HCT116 (cell line): Measurements from ENCODE around the gene CAGE1. TPM values are rescaled to one million over a fixed set of nuclear protein-coding genes. Genes with fewer than 3 reads are reported as not detected.

Experiments
- ATAC-seq: fragments of 200-7000 bp; cut with Tn5 transposase; 2 replicates; pipeline ENCODE4 v1.9.1; 2020; ENCODE audit warnings: mild to moderate bottlenecking, moderate library complexity
- BruUV-seq: library from RNA; stranded (reverse); fragments of 400-500 nt; replicated peaks from 2 replicates; lab custom pipeline; 2021; lab: Mats Ljungman, UMichigan
- CTCF ChIA-PET: fragments of 300-600 bp; sonication (Branson Sonifier 250); formaldehyde crosslinking; loops from one replicate; lab custom pipeline; 2021; ENCODE audit warnings: antibody characterized with exemption; lab: Charles Lee
- POLR2A ChIA-PET: fragments of 300-600, 350-600 bp; sonication (Branson Sonifier 250); formaldehyde crosslinking; loops from one replicate; lab custom pipeline; 2021; ENCODE audit warnings: antibody characterized with exemption; lab: Charles Lee
- RAD21 ChIA-PET, 2 experiments: fragments of 300-600 bp; sonication (Branson Sonifier 250); formaldehyde crosslinking; loops; one replicate each; lab custom pipeline; 2023; ENCODE audit warnings: low total read pairs in 2 of 2; ENCODE audit not compliant: uncharacterized antibody in 2 of 2, unreplicated experiment in 2 of 2, low non-redundant PET in 1 of 2; lab: Charles Lee
- DNase-seq: peaks from one replicate; pipeline ENCODE4 v3.0.0-alpha.2; 2010; ENCODE audit warnings: low read depth, low spot score
- H2AFZ ChIP-seq: fragments of 200-600 bp; shearing (Covaris generic), sonication (generic); 2 replicates; pipeline ENCODE4 v1.6.1; 2017; ENCODE audit warnings: low read depth, mixed run types, mixed read lengths, antibody characterized with exemption, low read length; ENCODE audit not compliant: poor library complexity, severe bottlenecking
- H3K27ac ChIP-seq: 2 replicates; pipeline ENCODE4 v1.5.1; 2012; ENCODE audit warnings: low read depth, low read length
- H3K27me3 ChIP-seq: fragments of 200-600 bp; sonication (generic); 2 replicates; pipeline ENCODE4 v1.6.1; 2016; ENCODE audit warnings: mixed run types, low read length, mixed read lengths; ENCODE audit not compliant: insufficient read depth
- H3K36me3 ChIP-seq, 2 experiments: fragments of 200-500 bp in 1 of 2; fragments of 200-600 bp in 1 of 2; sonication (Bioruptor generic) in 1 of 2; sonication (generic) in 1 of 2; 2 replicates each; pipeline versions ENCODE4 v1.5.1 to v1.6.1; 2014 to 2016; ENCODE audit warnings: low read length in 2 of 2, inconsistent platforms in 1 of 2, mixed read lengths in 1 of 2, mixed run types in 1 of 2; ENCODE audit not compliant: insufficient read depth in 2 of 2, control insufficient read depth in 1 of 2
- H3K4me1 ChIP-seq, 2 experiments: fragments of 200-600 bp in 1 of 2; sonication (generic) in 1 of 2; 2 replicates each; pipeline versions ENCODE4 v1.5.1 to v1.6.1; 2012 to 2017; ENCODE audit warnings: low read length in 2 of 2, inconsistent platforms in 1 of 2, mild to moderate bottlenecking in 1 of 2, mixed read lengths in 1 of 2, mixed run types in 1 of 2, moderate library complexity in 1 of 2; ENCODE audit not compliant: insufficient read depth in 2 of 2, control insufficient read depth in 1 of 2
- H3K4me2 ChIP-seq: fragments of 200-600 bp; sonication (generic); 2 replicates; pipeline ENCODE4 v1.6.1; 2017; ENCODE audit warnings: mixed run types, low read length, mixed read lengths
- H3K4me3 ChIP-seq, 2 experiments: fragments of 200-600 bp in 1 of 2; sonication (generic) in 1 of 2; replicated peaks in 1 of 2; 2 replicates each; pipeline ENCODE4 v1.5.1; 2011 to 2016; ENCODE audit warnings: low read length in 2 of 2, control low read depth in 1 of 2, low read depth in 1 of 2, mild to moderate bottlenecking in 1 of 2, mixed read lengths in 1 of 2, mixed run types in 1 of 2
- H3K79me2 ChIP-seq: fragments of 200-600 bp; sonication (generic); 2 replicates; pipeline ENCODE4 v1.6.1; 2017; ENCODE audit warnings: mild to moderate bottlenecking, mixed run types, low read length, moderate library complexity, mixed read lengths; ENCODE audit not compliant: insufficient read depth
- H3K9ac ChIP-seq: fragments of 200-600 bp; sonication (generic); 2 replicates; pipeline ENCODE4 v1.6.1; 2016; ENCODE audit warnings: low read length, mixed read lengths
- H3K9me2 ChIP-seq: fragments of 200-600 bp; sonication (generic), shearing (Covaris generic); 2 replicates; pipeline ENCODE4 v1.6.1; 2017; ENCODE audit warnings: mixed run types, mild to moderate bottlenecking, moderate library complexity; ENCODE audit not compliant: insufficient read depth
- H3K9me3 ChIP-seq, 2 experiments: fragments of 200-500 bp in 1 of 2; fragments of 200-600 bp in 1 of 2; sonication (Bioruptor generic) in 1 of 2; sonication (generic) in 1 of 2; 2 replicates each; pipeline ENCODE4 v1.6.1; 2014 to 2017; ENCODE audit warnings: low read length in 2 of 2, mixed read lengths in 2 of 2, inconsistent platforms in 1 of 2, low read depth in 1 of 2, mild to moderate bottlenecking in 1 of 2, mixed run types in 1 of 2, moderate library complexity in 1 of 2; ENCODE audit not compliant: control insufficient read depth in 1 of 2, insufficient read depth in 1 of 2
- H4K20me1 ChIP-seq: fragments of 200-600 bp; sonication (generic), shearing (Covaris generic); 2 replicates; pipeline ENCODE4 v1.6.1; 2017; ENCODE audit warnings: mixed run types, mild to moderate bottlenecking, moderate library complexity; ENCODE audit not compliant: insufficient read depth
- CBX3 ChIP-seq: IDR thresholded peaks from 2 replicates; pipeline ENCODE4 v1.6.1; 2012; ENCODE audit warnings: low read depth
- CEBPB ChIP-seq: IDR thresholded peaks from 2 replicates; pipeline ENCODE4 v1.6.1; 2012; ENCODE audit warnings: low read depth
- EGR1 ChIP-seq: IDR thresholded peaks from 2 replicates; pipeline ENCODE4 v1.6.1; 2012; ENCODE audit warnings: low read depth
- ELF1 ChIP-seq: IDR thresholded peaks from 2 replicates; pipeline ENCODE4 v1.6.1; 2012; ENCODE audit warnings: low read depth, borderline replicate concordance
- FOSL1 ChIP-seq: IDR thresholded peaks from 2 replicates; pipeline ENCODE4 v1.6.1; 2012; ENCODE audit warnings: low read depth
- RAD21 ChIP-seq: IDR thresholded peaks from 2 replicates; pipeline ENCODE4 v1.6.1; 2012; ENCODE audit warnings: low read depth, mild to moderate bottlenecking
- SIN3A ChIP-seq: IDR thresholded peaks from 2 replicates; pipeline ENCODE4 v1.6.1; 2012; ENCODE audit warnings: low read depth
- SP1 ChIP-seq: IDR thresholded peaks from 2 replicates; pipeline ENCODE4 v1.6.1; 2012; ENCODE audit warnings: low read depth
- SRF ChIP-seq: IDR thresholded peaks from 2 replicates; pipeline ENCODE4 v1.6.1; 2012; ENCODE audit warnings: low read depth
- ZNF274 ChIP-seq: fragments of 200-500 bp; sonication (Bioruptor generic); IDR thresholded peaks from 2 replicates; pipeline ENCODE4 v1.6.1; 2014; ENCODE audit warnings: mild to moderate bottlenecking, low read depth, low read length, inconsistent platforms
- intact Hi-C: fragments of 100-400 bp; cut with micrococcal nuclease; formaldehyde crosslinking; loops from 2 replicates; pipeline ENCODE4 v1.10.0; 2022
- total RNA-seq: library from RNA; stranded (reverse); gene quantifications from one replicate; pipeline ENCODE4 v1.2.1, GENCODE V29; 2021; ENCODE audit not compliant: unreplicated experiment
- TF ChIP-seq, protein P1 (sequence below): IDR thresholded peaks from 2 replicates; pipeline ENCODE4 v1.6.1; 2012

Gene CAGE1
- total RNA-seq, 1 experiment from 2014 or later: 0.20 TPM

- H3K9me3 ChIP-seq: no peaks in the 10 kb centered on the region
- H3K4me1 ChIP-seq: no peaks in the 10 kb centered on the region
- intact Hi-C loops: loop anchor here (5.0 kb wide), 1 partner anchor 105 kb away; no protein-coding TSS in a partner anchor
- no peak overlapping the region for H3K9ac ChIP-seq
- no TSS peak for BruUV-seq
- CTCF ChIA-PET: no interaction called here
- no peak overlapping the region for H3K4me2 ChIP-seq
- RAD21 ChIA-PET: no interaction called here
- peaks cover 51 to 64% of the 10 kb centered on the region in 2 experiments for H3K36me3 ChIP-seq
- DNase-seq (no peak), ATAC-seq (no peak)
- no peak overlapping the region for H3K27ac ChIP-seq
- H4K20me1 ChIP-seq: peaks cover 4% of the 10 kb centered on the region
- TF ChIP-seq FOSL1 (no peak), SIN3A (no peak), CBX3 (no peak), ELF1 (no peak), EGR1 (no peak), ZNF274 (no peak), CEBPB (no peak), RAD21 (no peak)
- TF ChIP-seq, protein P1, sequence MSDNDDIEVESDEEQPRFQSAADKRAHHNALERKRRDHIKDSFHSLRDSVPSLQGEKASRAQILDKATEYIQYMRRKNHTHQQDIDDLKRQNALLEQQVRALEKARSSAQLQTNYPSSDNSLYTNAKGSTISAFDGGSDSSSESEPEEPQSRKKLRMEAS: no peak
- TF ChIP-seq, all 23 proteins: peak for 0
- POLR2A ChIA-PET: no interaction called here
- Histone ChIP-seq H3K79me2 (peaks cover 10% of the 10 kb centered on the region), H3K27me3 (no peaks in the 10 kb centered on the region), H2AFZ (no peak overlapping the region), H3K4me3 (no peak overlapping the region), H3K9me2 (no peaks in the 10 kb centered on the region)
Measured at GRCh38 chr6:7402716-7403115, 13.2 kb upstream of the CAGE1 start.

- RAD21 ChIA-PET: no interaction called here
- no peaks in the 10 kb centered on the region for H3K9me2 ChIP-seq
- H3K4me1 ChIP-seq: no peaks in the 10 kb centered on the region
- TF ChIP-seq, protein P1: no peak
- TF ChIP-seq SRF (no peak), SP1 (no peak)
- TF ChIP-seq, all 23 proteins: peak for 0
- H3K36me3 ChIP-seq: peaks cover 49 to 55% of the 10 kb centered on the region in 2 experiments
- no peaks in the 10 kb centered on the region for H3K9me3 ChIP-seq
- ATAC-seq: no peak
- H3K4me3 ChIP-seq: no peak overlapping the region
- CTCF ChIA-PET: no interaction called here
- H3K79me2 ChIP-seq: peaks cover 10% of the 10 kb centered on the region
- peaks cover 4% of the 10 kb centered on the region for H4K20me1 ChIP-seq
- intact Hi-C loops: loop anchor here (5.0 kb wide), 1 partner anchor 104 kb away; no protein-coding TSS in a partner anchor
- H3K27me3 ChIP-seq: no peaks in the 10 kb centered on the region
- H3K27ac ChIP-seq: no peak overlapping the region
- DNase-seq: no peak
- POLR2A ChIA-PET: no interaction called here
- no peak overlapping the region for H3K9ac ChIP-seq
- no peak overlapping the region for H3K4me2 ChIP-seq
- BruUV-seq: no TSS peak
- H2AFZ ChIP-seq: no peak overlapping the region
Measured at GRCh38 chr6:7401075-7401474, 11.5 kb upstream of the CAGE1 start.
